GM12878 (cell line): Measurements from ENCODE around the gene MYO3B. TPM values are rescaled to one million over a fixed set of nuclear protein-coding genes. Genes with fewer than 3 reads are reported as not detected.

Experiments used
- ATAC-seq: fragments of 200-7000 bp; cut with Tn5 transposase; 3 replicates; pipeline ENCODE4 v1.9.1; 2020; ENCODE audit warnings: mild to moderate bottlenecking, moderate library complexity
- BruUV-seq: library from RNA; stranded (reverse); fragments of 400-500 nt; replicated peaks from 2 replicates; lab custom pipeline; 2021; lab: Mats Ljungman, UMichigan
- CTCF ChIA-PET: fragments of 300-600 bp; sonication (Branson Sonifier 250); formaldehyde crosslinking; extraction: SDS; loops from one replicate; lab custom pipeline; 2021; ENCODE audit warnings: inconsistent platforms; lab: Yijun Ruan, JAX
- POLR2A ChIA-PET: fragments of 350-600 bp; formaldehyde crosslinking; extraction: SDS; loops from one replicate; lab custom pipeline; 2021; ENCODE audit warnings: inconsistent platforms; lab: Charles Lee
- RAD21 ChIA-PET: fragments of 300-600 bp; sonication (Branson Sonifier 250); formaldehyde crosslinking; loops from one replicate; lab custom pipeline; 2023; ENCODE audit warnings: antibody characterized with exemption; ENCODE audit not compliant: unreplicated experiment; lab: Charles Lee
- SMC1A ChIA-PET: fragments of 300-600 bp; sonication (Branson Sonifier 250); formaldehyde crosslinking; loops from one replicate; lab custom pipeline; 2023; ENCODE audit not compliant: unreplicated experiment, uncharacterized antibody; lab: Charles Lee
- DNase-seq: peaks from one replicate; pipeline ENCODE4 v3.0.0-alpha.2; 2011; ENCODE audit warnings: low read depth, low spot score
- FAIRE-seq: peaks from 3 replicates; lab custom pipeline; 2011; peaks lifted over from hg19 to GRCh38; lab: Jason Lieb, UNC
- H2AFZ ChIP-seq: 2 replicates; pipeline ENCODE4 v1.6.0; 2011; ENCODE audit warnings: low read depth, low read length, control low read depth; ENCODE audit not compliant: control insufficient read depth
- H3K27ac ChIP-seq: 2 replicates; pipeline ENCODE4 v1.5.1; 2011; ENCODE audit warnings: control low read depth; ENCODE audit not compliant: control insufficient read depth, insufficient read depth
- H3K27me3 ChIP-seq, 2 experiments: replicated peaks in 1 of 2; 2 replicates each; pipeline versions ENCODE4 v1.6.0 to v1.6.1; 2011; ENCODE audit warnings: low read length in 1 of 2; ENCODE audit not compliant: control insufficient read depth in 2 of 2, insufficient read depth in 2 of 2
- H3K36me3 ChIP-seq, 2 experiments: 2 replicates each; pipeline ENCODE4 v1.5.1; 2011; ENCODE audit warnings: low read length in 1 of 2; ENCODE audit not compliant: control insufficient read depth in 2 of 2, insufficient read depth in 2 of 2
- H3K4me1 ChIP-seq: 2 replicates; pipeline ENCODE4 v1.6.1; 2011; ENCODE audit warnings: mild to moderate bottlenecking, low read length, moderate library complexity, mixed read lengths; ENCODE audit not compliant: control insufficient read depth, insufficient read depth
- H3K4me2 ChIP-seq: 2 replicates; pipeline ENCODE4 v1.6.0; 2011; ENCODE audit warnings: control low read depth; ENCODE audit not compliant: control insufficient read depth, insufficient read depth
- H3K4me3 ChIP-seq: fragments of 200-600 bp; sonication (generic); 2 replicates; pipeline ENCODE4 v1.5.1; 2016
- H3K79me2 ChIP-seq: 2 replicates; pipeline ENCODE4 v1.6.0; 2011; ENCODE audit warnings: low read length; ENCODE audit not compliant: control insufficient read depth, insufficient read depth
- H3K9ac ChIP-seq: 2 replicates; pipeline ENCODE4 v1.8.0; 2011; ENCODE audit warnings: low read length, control low read depth, mixed read lengths; ENCODE audit not compliant: control insufficient read depth, insufficient read depth
- H3K9me3 ChIP-seq: replicated peaks from 3 replicates; pipeline ENCODE4 v1.5.1; 2011; ENCODE audit warnings: mild to moderate bottlenecking, low read length; ENCODE audit not compliant: control insufficient read depth, insufficient read depth
- H4K20me1 ChIP-seq: 2 replicates; pipeline ENCODE4 v1.6.0; 2011; ENCODE audit not compliant: control insufficient read depth, insufficient read depth
- FOS ChIP-seq: IDR thresholded peaks from 3 replicates; pipeline ENCODE4 v1.6.1; 2011; ENCODE audit warnings: borderline replicate concordance; ENCODE audit not compliant: insufficient read length; ENCODE audit errors: extremely low read depth
- NR2C2 ChIP-seq: IDR thresholded peaks from 2 replicates; pipeline ENCODE4 v1.6.1; 2011; ENCODE audit warnings: borderline replicate concordance, low read depth; ENCODE audit not compliant: control insufficient read depth, insufficient read length
- RBBP5 ChIP-seq: fragments of 200-600 bp; sonication (generic); conservative IDR thresholded peaks from 2 replicates; pipeline ENCODE4 v1.6.1; 2016
- SIX5 ChIP-seq: IDR thresholded peaks from 2 replicates; pipeline ENCODE4 v1.6.1; 2011; ENCODE audit warnings: mild to moderate bottlenecking, low read depth, low read length, moderate library complexity; ENCODE audit not compliant: severe bottlenecking
- TBL1XR1 ChIP-seq: IDR thresholded peaks from 2 replicates; pipeline ENCODE4 v1.6.1; 2012; ENCODE audit warnings: low read depth, low read length, improper control_type of control experiment
- TCF3 ChIP-seq: IDR thresholded peaks from 2 replicates; pipeline ENCODE4 v1.6.1; 2012; ENCODE audit warnings: low read depth, mild to moderate bottlenecking, low read length, borderline replicate concordance; ENCODE audit not compliant: insufficient read depth
- ZNF207 ChIP-seq: fragments of 450-650 bp; IDR thresholded peaks from 2 replicates; pipeline ENCODE4 v1.6.1; 2014; ENCODE audit warnings: antibody characterized with exemption, mild to moderate bottlenecking, borderline replicate concordance
- ZNF384 ChIP-seq: IDR thresholded peaks from 2 replicates; pipeline ENCODE4 v1.6.1; 2012; ENCODE audit warnings: low read depth, mild to moderate bottlenecking, low read length, improper control_type of control experiment, borderline replicate concordance
- WGBS: methylation state at CpG from one replicate; pipeline ENCODE4 v1.1.6; 2016; ENCODE audit warnings: low lambda C conversion rate; ENCODE audit not compliant: insufficient replicate concordance, insufficient coverage; ENCODE audit errors: missing lambda C conversion rate; 5-methylcytosine and 5-hydroxymethylcytosine counted together
- in situ Hi-C: fragments of 300-500 bp; cut with MboI; formaldehyde crosslinking; loops from 9 replicates; pipeline ENCODE4 v1.14.3; 2018; ENCODE audit warnings: mixed read lengths
- intact Hi-C: fragments of 100-400 bp; cut with micrococcal nuclease; formaldehyde crosslinking; loops from one replicate; pipeline ENCODE4 v1.14.2; 2022; ENCODE audit not compliant: unreplicated experiment
- polyA plus RNA-seq, 11 experiments: library from polyadenylated mRNA; depleted of rRNA in 4 of 11; unstranded in 6 of 11; stranded (reverse) in 5 of 11; fragments of >200 nt; fragmentation: Nextera tagmentation in 4 of 11; fragmentation: Illumina TruSeq in 1 of 11; extraction: Ambion mirVana in 4 of 11; extraction: Trizol in 1 of 11; gene quantifications; 1 replicate in 1 of 11; 2 replicates in 10 of 11; pipeline versions ENCODE4 v1.2.1 to v1.2.3, GENCODE V29; 2011 to 2016; ENCODE audit warnings: inconsistent platforms in 2 of 11, missing spikeins in 2 of 11, low read depth in 1 of 11
- total RNA-seq, 4 experiments: library from RNA; depleted of rRNA in 3 of 4; stranded (reverse); fragments of >200 nt in 3 of 4; fragmentation: Illumina TruSeq in 1 of 4; extraction: Trizol in 1 of 4; gene quantifications; 2 replicates each; pipeline versions ENCODE4 v1.2.1 to v1.2.3, GENCODE V29; 2013 to 2021
- TF ChIP-seq, protein P1 (sequence below): fragments of 450-650 bp; IDR thresholded peaks from 2 replicates; pipeline ENCODE4 v1.6.1; 2018; ENCODE audit warnings: mild to moderate bottlenecking, low read depth, moderate library complexity; ENCODE audit not compliant: partially characterized antibody
- TF ChIP-seq, protein P2 (sequence below): IDR thresholded peaks from 2 replicates; pipeline ENCODE4 v1.6.1; 2012; ENCODE audit warnings: mild to moderate bottlenecking, low read depth, low read length
- TF ChIP-seq, protein P3 (sequence below): fragments of 450-650 bp; IDR thresholded peaks from 2 replicates; pipeline ENCODE4 v1.6.1; 2017; ENCODE audit warnings: mild to moderate bottlenecking, moderate library complexity
- TF ChIP-seq, protein P4 (sequence below): IDR thresholded peaks from 2 replicates; pipeline ENCODE4 v1.6.1; 2012; ENCODE audit warnings: low read depth, low read length, improper control_type of control experiment

The MYO3B gene
- total and polyA plus RNA-seq, 10 of the 15 experiments (the other 5 are each of a cell fraction or from before 2014, with no cell fraction given): 1.1 to 7.1 (median 2.1) TPM

DNA sequence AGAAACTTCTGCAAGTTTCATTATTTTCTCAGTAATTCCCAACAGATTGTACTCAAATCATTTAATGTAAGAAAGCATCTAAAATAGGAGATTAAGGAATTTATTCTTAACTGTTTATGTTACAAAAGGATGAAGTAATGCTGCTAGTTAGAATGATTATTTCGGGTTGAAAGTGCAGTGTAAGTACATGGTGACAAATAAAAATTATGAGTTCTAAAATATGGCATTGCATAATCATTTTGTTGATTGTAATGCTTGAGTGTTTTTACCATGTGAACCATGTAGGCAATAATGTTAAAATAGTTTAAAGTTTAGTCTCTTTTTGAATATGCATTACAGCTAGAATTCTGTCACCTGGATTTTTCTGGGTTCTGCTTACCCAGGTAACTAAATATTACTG, 388.2 kb downstream of the MYO3B start (continued):
- TF ChIP-seq, protein P1, sequence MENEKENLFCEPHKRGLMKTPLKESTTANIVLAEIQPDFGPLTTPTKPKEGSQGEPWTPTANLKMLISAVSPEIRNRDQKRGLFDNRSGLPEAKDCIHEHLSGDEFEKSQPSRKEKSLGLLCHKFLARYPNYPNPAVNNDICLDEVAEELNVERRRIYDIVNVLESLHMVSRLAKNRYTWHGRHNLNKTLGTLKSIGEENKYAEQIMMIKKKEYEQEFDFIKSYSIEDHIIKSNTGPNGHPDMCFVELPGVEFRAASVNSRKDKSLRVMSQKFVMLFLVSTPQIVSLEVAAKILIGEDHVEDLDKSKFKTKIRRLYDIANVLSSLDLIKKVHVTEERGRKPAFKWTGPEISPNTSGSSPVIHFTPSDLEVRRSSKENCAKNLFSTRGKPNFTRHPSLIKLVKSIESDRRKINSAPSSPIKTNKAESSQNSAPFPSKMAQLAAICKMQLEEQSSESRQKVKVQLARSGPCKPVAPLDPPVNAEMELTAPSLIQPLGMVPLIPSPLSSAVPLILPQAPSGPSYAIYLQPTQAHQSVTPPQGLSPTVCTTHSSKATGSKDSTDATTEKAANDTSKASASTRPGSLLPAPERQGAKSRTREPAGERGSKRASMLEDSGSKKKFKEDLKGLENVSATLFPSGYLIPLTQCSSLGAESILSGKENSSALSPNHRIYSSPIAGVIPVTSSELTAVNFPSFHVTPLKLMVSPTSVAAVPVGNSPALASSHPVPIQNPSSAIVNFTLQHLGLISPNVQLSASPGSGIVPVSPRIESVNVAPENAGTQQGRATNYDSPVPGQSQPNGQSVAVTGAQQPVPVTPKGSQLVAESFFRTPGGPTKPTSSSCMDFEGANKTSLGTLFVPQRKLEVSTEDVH: no peak
- no peak for TF ChIP-seq TCF3
- TF ChIP-seq, protein P2, sequence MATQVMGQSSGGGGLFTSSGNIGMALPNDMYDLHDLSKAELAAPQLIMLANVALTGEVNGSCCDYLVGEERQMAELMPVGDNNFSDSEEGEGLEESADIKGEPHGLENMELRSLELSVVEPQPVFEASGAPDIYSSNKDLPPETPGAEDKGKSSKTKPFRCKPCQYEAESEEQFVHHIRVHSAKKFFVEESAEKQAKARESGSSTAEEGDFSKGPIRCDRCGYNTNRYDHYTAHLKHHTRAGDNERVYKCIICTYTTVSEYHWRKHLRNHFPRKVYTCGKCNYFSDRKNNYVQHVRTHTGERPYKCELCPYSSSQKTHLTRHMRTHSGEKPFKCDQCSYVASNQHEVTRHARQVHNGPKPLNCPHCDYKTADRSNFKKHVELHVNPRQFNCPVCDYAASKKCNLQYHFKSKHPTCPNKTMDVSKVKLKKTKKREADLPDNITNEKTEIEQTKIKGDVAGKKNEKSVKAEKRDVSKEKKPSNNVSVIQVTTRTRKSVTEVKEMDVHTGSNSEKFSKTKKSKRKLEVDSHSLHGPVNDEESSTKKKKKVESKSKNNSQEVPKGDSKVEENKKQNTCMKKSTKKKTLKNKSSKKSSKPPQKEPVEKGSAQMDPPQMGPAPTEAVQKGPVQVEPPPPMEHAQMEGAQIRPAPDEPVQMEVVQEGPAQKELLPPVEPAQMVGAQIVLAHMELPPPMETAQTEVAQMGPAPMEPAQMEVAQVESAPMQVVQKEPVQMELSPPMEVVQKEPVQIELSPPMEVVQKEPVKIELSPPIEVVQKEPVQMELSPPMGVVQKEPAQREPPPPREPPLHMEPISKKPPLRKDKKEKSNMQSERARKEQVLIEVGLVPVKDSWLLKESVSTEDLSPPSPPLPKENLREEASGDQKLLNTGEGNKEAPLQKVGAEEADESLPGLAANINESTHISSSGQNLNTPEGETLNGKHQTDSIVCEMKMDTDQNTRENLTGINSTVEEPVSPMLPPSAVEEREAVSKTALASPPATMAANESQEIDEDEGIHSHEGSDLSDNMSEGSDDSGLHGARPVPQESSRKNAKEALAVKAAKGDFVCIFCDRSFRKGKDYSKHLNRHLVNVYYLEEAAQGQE: no peak
- no peak for TF ChIP-seq TBL1XR1

DNA sequence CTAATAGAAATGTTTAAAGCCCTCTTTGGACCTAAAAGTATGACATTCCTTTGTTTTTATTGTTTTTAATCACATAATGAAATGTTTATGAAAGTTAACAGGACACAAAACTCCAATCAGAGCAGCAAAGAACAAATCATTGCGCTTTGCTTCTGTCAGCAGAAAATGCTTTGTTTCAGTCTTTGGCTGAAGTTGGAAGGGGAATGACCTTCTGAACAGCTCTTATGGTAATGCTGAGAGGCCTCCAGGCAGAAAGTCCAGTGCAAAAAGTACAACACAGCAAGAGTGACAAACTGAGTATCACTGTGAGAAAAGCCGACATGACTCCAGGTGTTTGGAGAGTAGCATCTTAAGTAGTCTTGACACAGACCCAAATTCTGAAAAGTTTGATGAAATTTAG, 389.5 kb downstream of the MYO3B start:
- no peak for DNase-seq
- Histone ChIP-seq H3K27me3 (no peaks in the 10 kb centered on the region), H3K4me1 (no peaks in the 10 kb centered on the region), H3K4me2 (no peak overlapping the region), H3K36me3 (no peaks in the 10 kb centered on the region), H4K20me1 (no peaks in the 10 kb centered on the region), H3K4me3 (no peak overlapping the region), H3K79me2 (no peaks in the 10 kb centered on the region), H3K9me3 (no peaks in the 10 kb centered on the region), H2AFZ (no peak overlapping the region), H3K27ac (no peak overlapping the region), H3K9ac (no peak overlapping the region)
- no TSS peak for BruUV-seq
- ChIA-PET SMC1A (interaction anchor here (1.2 kb wide), 1 partner anchor 13 kb away, joined by 5 read pairs; no protein-coding TSS in a partner anchor), CTCF (interaction anchor here (0.9 kb wide), 1 partner anchor 12 kb away, joined by 3 read pairs; no protein-coding TSS in a partner anchor), RAD21 (no interaction called here), POLR2A (no interaction called here)
- no peak for ATAC-seq
- 90% methylated on average over 2 of the region's 2 CpGs for WGBS
- no peak for FAIRE-seq
- intact Hi-C loops: no loop called here
- in situ Hi-C loops: no loop called here
- no peak for TF ChIP-seq ZNF384
- TF ChIP-seq SIX5: no peak
- TF ChIP-seq NR2C2: no peak
- TF ChIP-seq, protein P3, sequence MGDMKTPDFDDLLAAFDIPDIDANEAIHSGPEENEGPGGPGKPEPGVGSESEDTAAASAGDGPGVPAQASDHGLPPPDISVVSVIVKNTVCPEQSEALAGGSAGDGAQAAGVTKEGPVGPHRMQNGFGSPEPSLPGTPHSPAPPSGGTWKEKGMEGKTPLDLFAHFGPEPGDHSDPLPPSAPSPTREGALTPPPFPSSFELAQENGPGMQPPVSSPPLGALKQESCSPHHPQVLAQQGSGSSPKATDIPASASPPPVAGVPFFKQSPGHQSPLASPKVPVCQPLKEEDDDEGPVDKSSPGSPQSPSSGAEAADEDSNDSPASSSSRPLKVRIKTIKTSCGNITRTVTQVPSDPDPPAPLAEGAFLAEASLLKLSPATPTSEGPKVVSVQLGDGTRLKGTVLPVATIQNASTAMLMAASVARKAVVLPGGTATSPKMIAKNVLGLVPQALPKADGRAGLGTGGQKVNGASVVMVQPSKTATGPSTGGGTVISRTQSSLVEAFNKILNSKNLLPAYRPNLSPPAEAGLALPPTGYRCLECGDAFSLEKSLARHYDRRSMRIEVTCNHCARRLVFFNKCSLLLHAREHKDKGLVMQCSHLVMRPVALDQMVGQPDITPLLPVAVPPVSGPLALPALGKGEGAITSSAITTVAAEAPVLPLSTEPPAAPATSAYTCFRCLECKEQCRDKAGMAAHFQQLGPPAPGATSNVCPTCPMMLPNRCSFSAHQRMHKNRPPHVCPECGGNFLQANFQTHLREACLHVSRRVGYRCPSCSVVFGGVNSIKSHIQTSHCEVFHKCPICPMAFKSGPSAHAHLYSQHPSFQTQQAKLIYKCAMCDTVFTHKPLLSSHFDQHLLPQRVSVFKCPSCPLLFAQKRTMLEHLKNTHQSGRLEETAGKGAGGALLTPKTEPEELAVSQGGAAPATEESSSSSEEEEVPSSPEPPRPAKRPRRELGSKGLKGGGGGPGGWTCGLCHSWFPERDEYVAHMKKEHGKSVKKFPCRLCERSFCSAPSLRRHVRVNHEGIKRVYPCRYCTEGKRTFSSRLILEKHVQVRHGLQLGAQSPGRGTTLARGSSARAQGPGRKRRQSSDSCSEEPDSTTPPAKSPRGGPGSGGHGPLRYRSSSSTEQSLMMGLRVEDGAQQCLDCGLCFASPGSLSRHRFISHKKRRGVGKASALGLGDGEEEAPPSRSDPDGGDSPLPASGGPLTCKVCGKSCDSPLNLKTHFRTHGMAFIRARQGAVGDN: no peak
- TF ChIP-seq FOS: no peak
- no peak for TF ChIP-seq ZNF207
- no peak for TF ChIP-seq RBBP5
- TF ChIP-seq, protein P4, sequence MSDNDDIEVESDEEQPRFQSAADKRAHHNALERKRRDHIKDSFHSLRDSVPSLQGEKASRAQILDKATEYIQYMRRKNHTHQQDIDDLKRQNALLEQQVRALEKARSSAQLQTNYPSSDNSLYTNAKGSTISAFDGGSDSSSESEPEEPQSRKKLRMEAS: no peak
